Thyroid gland (tissue), 4 donors: ENCODE data around the gene PRPH. TPM values are rescaled to one million over a fixed set of nuclear protein-coding genes. Genes with fewer than 3 reads are reported as not detected.

Experiments used
- DNase-seq, 2 donors: peaks; one replicate each; pipeline ENCODE4 v3.0.0-alpha.2; 2019
- H3K27ac ChIP-seq, 3 donors: fragments of 200-600 bp; sonication (generic); 1 replicate in 2 of 3; 2 replicates in 1 of 3; pipeline ENCODE4 v1.5.1; 2016 to 2019; ENCODE audit warnings: mild to moderate bottlenecking in 1 of 3, moderate library complexity in 1 of 3
- H3K27me3 ChIP-seq: fragments of 200-600 bp; sonication (generic); one replicate; pipeline ENCODE4 v1.5.1; 2019
- H3K36me3 ChIP-seq, 2 donors: fragments of 200-600 bp; sonication (generic); one replicate each; pipeline ENCODE4 v1.5.1; 2016 to 2019
- H3K4me1 ChIP-seq, 2 donors: fragments of 200-600 bp; sonication (generic); one replicate each; pipeline ENCODE4 v1.5.1; 2017 to 2019
- H3K4me3 ChIP-seq, 3 donors: fragments of 200-600 bp; sonication (generic); replicated peaks in 1 of 3; 1 replicate in 2 of 3; 2 replicates in 1 of 3; pipeline ENCODE4 v1.5.1; 2016; ENCODE audit warnings: mild to moderate bottlenecking in 1 of 3
- H3K9me3 ChIP-seq: fragments of 200-600 bp; sonication (generic); one replicate; pipeline ENCODE4 v1.5.1; 2017
- CTCF ChIP-seq, 6 experiments: fragments of 200-600 bp in 3 of 6; fragments of 450-650 bp in 3 of 6; sonication (generic) in 3 of 6; IDR thresholded peaks; one replicate each; pipeline ENCODE4 v1.5.1; 2016 to 2019; ENCODE audit warnings: antibody characterized with exemption in 6 of 6, mild to moderate bottlenecking in 2 of 6, inconsistent platforms in 1 of 6, moderate library complexity in 1 of 6
- POLR2A ChIP-seq, 2 donors: fragments of 450-650 bp; IDR thresholded peaks; one replicate each; pipeline ENCODE4 v1.6.1; 2017; ENCODE audit warnings: antibody characterized with exemption in 2 of 2, mild to moderate bottlenecking in 2 of 2, moderate library complexity in 1 of 2
- WGBS, 2 donors: methylation state at CpG; one replicate each; pipeline ENCODE4 v1.1.5; 2017; 5-methylcytosine and 5-hydroxymethylcytosine counted together
- intact Hi-C: fragments of 100-400 bp; cut with DNase I; formaldehyde crosslinking; loops from one replicate; pipeline ENCODE4 v1.15.1; 2023
- total RNA-seq, 4 donors: library from RNA; depleted of rRNA; stranded (reverse); fragments of >200 nt; gene quantifications; one replicate each; pipeline ENCODE4 v1.2.3, GENCODE V29; 2016

Gene PRPH
- total RNA-seq, 4 donors from 2014 or later = 0.67 TPM; not detected in 3

- DNase-seq = no peak
- Histone ChIP-seq H3K27me3 (no peaks in the 10 kb centered on the region), H3K9me3 (no peaks in the 10 kb centered on the region), H3K27ac (no peak overlapping the region), H3K4me1 (no peaks in the 10 kb centered on the region), H3K4me3 (no peak overlapping the region), H3K36me3 (no peaks in the 10 kb centered on the region)
- intact Hi-C loops = no loop called here
- TF ChIP-seq CTCF (IDR thresholded peaks at IDR 0.05) (no peak), POLR2A (IDR thresholded peaks at IDR 0.05) (no peak)
- 81 to 87% methylated on average over 15 to 17 of the region's 25 CpGs for WGBS, 2 donors
Measured at GRCh38 chr12:49283541-49284429, 11.2 kb upstream of the PRPH start.

GRCh38 chr12:49284672-49285071 lies 10.3 kb upstream of the PRPH start:
- H3K27ac ChIP-seq = no peak overlapping the region
- intact Hi-C loops = no loop called here
- DNase-seq = no peak
- H3K9me3 ChIP-seq = no peaks in the 10 kb centered on the region
- WGBS, 2 donors = 77 to 94% methylated on average over 4 of the region's 4 CpGs
- H3K36me3 ChIP-seq = no peaks in the 10 kb centered on the region
- H3K27me3 ChIP-seq = no peaks in the 10 kb centered on the region
- no peaks in the 10 kb centered on the region for H3K4me1 ChIP-seq
- no peak overlapping the region for H3K4me3 ChIP-seq
- TF ChIP-seq CTCF (IDR thresholded peaks at IDR 0.05) = no peak
- TF ChIP-seq POLR2A (IDR thresholded peaks at IDR 0.05) = no peak

GRCh38 chr12:49287876-49288275 lies 7.1 kb upstream of the PRPH start:
- WGBS, 2 donors = 36 to 45% methylated on average over 6 of the region's 6 CpGs
- DNase-seq = no peak
- H3K27me3 ChIP-seq = no peaks in the 10 kb centered on the region
- H3K27ac ChIP-seq = no peak overlapping the region
- intact Hi-C loops = no loop called here
- no peaks in the 10 kb centered on the region for H3K36me3 ChIP-seq
- TF ChIP-seq POLR2A (IDR thresholded peaks at IDR 0.05) (no peak), CTCF (IDR thresholded peaks at IDR 0.05) (no peak)
- no peak overlapping the region for H3K4me3 ChIP-seq
- no peaks in the 10 kb centered on the region for H3K4me1 ChIP-seq
- H3K9me3 ChIP-seq = no peaks in the 10 kb centered on the region

GRCh38 chr12:49288412-49288853 lies 6.5 kb upstream of the PRPH start:
- WGBS, 2 donors = 10 to 11% methylated on average over 11 of the region's 11 CpGs
- DNase-seq = peak; percentile 48 to 54
- intact Hi-C loops = no loop called here

More at GRCh38 chr12:49288412-49288853, 6.5 kb upstream of the PRPH start:
- Histone ChIP-seq H3K4me3 (no peak overlapping the region), H3K4me1 (no peaks in the 10 kb centered on the region), H3K36me3 (no peaks in the 10 kb centered on the region), H3K9me3 (no peaks in the 10 kb centered on the region), H3K27me3 (no peaks in the 10 kb centered on the region), H3K27ac (no peak overlapping the region)
- TF ChIP-seq POLR2A (IDR thresholded peaks at IDR 0.05) (no peak), CTCF (IDR thresholded peaks at IDR 0.05) (peak; percentile 67 to 84 (median 72))
